Measurements from ENCODE around the gene XYLT1.

GRCh38 chr16:17435318-17435717, 35.4 kb downstream of the XYLT1 start:
- TF ChIP-seq CTCF (IDR thresholded peaks at IDR 0.05) (no peak), POLR2A (IDR thresholded peaks at IDR 0.05) (no peak)

Measured in esophagus squamous epithelium (tissue), 4 donors.